WERI-Rb-1 (cell line): Measurements from ENCODE around the gene ARL15.

Experiments used
- DNase-seq: peaks from one replicate; pipeline ENCODE4 v3.0.0-alpha.2; 2020
- H3K27ac ChIP-seq: fragments of 250-450 bp; sonication (Bioruptor Pico); 2 replicates; pipeline ENCODE4 v1.5.1; 2020; ENCODE audit warnings: mild to moderate bottlenecking, moderate library complexity
- H3K27me3 ChIP-seq: fragments of 250-450 bp; sonication (Bioruptor Pico); 2 replicates; pipeline ENCODE4 v1.5.1; 2021; ENCODE audit warnings: mild to moderate bottlenecking, low read depth, moderate library complexity; ENCODE audit not compliant: insufficient read depth, severe bottlenecking
- H3K36me3 ChIP-seq: fragments of 250-450 bp; sonication (Bioruptor Pico); 2 replicates; pipeline ENCODE4 v1.5.1; 2020; ENCODE audit warnings: mild to moderate bottlenecking, moderate library complexity
- H3K4me3 ChIP-seq: 2 replicates; pipeline ENCODE4 v1.5.1; 2011; ENCODE audit warnings: low read depth, mild to moderate bottlenecking, control low read depth, low read length
- H3K9me3 ChIP-seq: fragments of 250-450 bp; sonication (Bioruptor Pico); 2 replicates; pipeline ENCODE4 v1.5.1; 2021; ENCODE audit warnings: mild to moderate bottlenecking, moderate library complexity; ENCODE audit not compliant: severe bottlenecking
- CTCF ChIP-seq: IDR thresholded peaks from 2 replicates; pipeline ENCODE4 v1.5.1; 2011; ENCODE audit warnings: low read depth, mild to moderate bottlenecking, control low read depth, inconsistent platforms, low read length

ARL15 gene

GRCh38 chr5:54249210-54250028 lies 61.0 kb downstream of the ARL15 start:
- Histone ChIP-seq H3K4me3 (no peak overlapping the region), H3K36me3 (no peaks in the 10 kb centered on the region), H3K27me3 (no peaks in the 10 kb centered on the region), H3K9me3 (no peaks in the 10 kb centered on the region), H3K27ac (no peak overlapping the region)
- DNase-seq = peak; percentile 26
- TF ChIP-seq CTCF = no peak

- Histone ChIP-seq H3K36me3 (no peaks in the 10 kb centered on the region), H3K4me3 (no peak overlapping the region), H3K27ac (no peak overlapping the region), H3K9me3 (no peaks in the 10 kb centered on the region), H3K27me3 (no peaks in the 10 kb centered on the region)
- no peak for DNase-seq
- no peak for TF ChIP-seq CTCF
Observed at GRCh38 chr5:54247226-54247625, 63.1 kb downstream of the ARL15 start.

GRCh38 chr5:54243483-54244080 lies 66.8 kb downstream of the ARL15 start:
- Histone ChIP-seq H3K4me3 (no peak overlapping the region), H3K36me3 (no peaks in the 10 kb centered on the region), H3K27ac (no peak overlapping the region), H3K9me3 (no peaks in the 10 kb centered on the region), H3K27me3 (no peaks in the 10 kb centered on the region)
- DNase-seq = peak; percentile 30
- peak; percentile 65 for TF ChIP-seq CTCF

GRCh38 chr5:54242297-54242696 lies 68.1 kb downstream of the ARL15 start:
- Histone ChIP-seq H3K9me3 (no peaks in the 10 kb centered on the region), H3K27ac (no peak overlapping the region), H3K27me3 (no peaks in the 10 kb centered on the region), H3K36me3 (no peaks in the 10 kb centered on the region), H3K4me3 (no peak overlapping the region)
- no peak for DNase-seq
- no peak for TF ChIP-seq CTCF

GRCh38 chr5:54234304-54234933 lies 76.0 kb downstream of the ARL15 start:
- DNase-seq = no peak
- Histone ChIP-seq H3K36me3 (no peaks in the 10 kb centered on the region), H3K9me3 (no peaks in the 10 kb centered on the region), H3K27ac (no peak overlapping the region), H3K4me3 (no peak overlapping the region), H3K27me3 (no peaks in the 10 kb centered on the region)
- TF ChIP-seq CTCF = no peak
